Loucy (cell line): ENCODE measurements around the gene LTB4R2.

Experiments used
- H2AFZ ChIP-seq: fragments of 200-600 bp; sonication (generic); 2 replicates; pipeline ENCODE4 v1.6.0; 2016; ENCODE audit warnings: antibody characterized with exemption, mild to moderate bottlenecking, low read length, moderate library complexity
- H3F3A ChIP-seq: fragments of 200-600 bp; 2 replicates; pipeline ENCODE4 v1.6.0; 2016; ENCODE audit warnings: antibody characterized with exemption, low read depth, mild to moderate bottlenecking
- H3K27me3 ChIP-seq: fragments of 200-600 bp; sonication (generic); 2 replicates; pipeline ENCODE4 v1.6.1; 2014; ENCODE audit warnings: low read length, mild to moderate bottlenecking; ENCODE audit not compliant: insufficient read depth, poor library complexity, severe bottlenecking
- H3K36me3 ChIP-seq: fragments of 200-600 bp; sonication (generic); 2 replicates; pipeline ENCODE4 v1.6.1; 2016; ENCODE audit warnings: low read length; ENCODE audit not compliant: insufficient read depth
- H3K4me1 ChIP-seq: fragments of 200-600 bp; sonication (generic); 2 replicates; pipeline ENCODE4 v1.5.1; 2014; ENCODE audit warnings: low read length, mild to moderate bottlenecking; ENCODE audit not compliant: insufficient read depth, poor library complexity, severe bottlenecking
- H3K4me2 ChIP-seq: fragments of 200-600 bp; sonication (generic); 2 replicates; pipeline ENCODE4 v1.6.0; 2014; ENCODE audit warnings: antibody characterized with exemption, low read length, low read depth, mild to moderate bottlenecking; ENCODE audit not compliant: poor library complexity, severe bottlenecking
- H3K4me3 ChIP-seq: fragments of 200-600 bp; sonication (generic); 2 replicates; pipeline ENCODE4 v1.5.1; 2014; ENCODE audit warnings: low read length, mild to moderate bottlenecking, mixed read lengths; ENCODE audit not compliant: poor library complexity, severe bottlenecking
- H3K79me2 ChIP-seq: fragments of 200-600 bp; sonication (generic); 2 replicates; pipeline ENCODE4 v1.6.1; 2014; ENCODE audit warnings: low read length; ENCODE audit not compliant: insufficient read depth
- H3K9ac ChIP-seq: fragments of 200-600 bp; sonication (generic); 2 replicates; pipeline ENCODE4 v1.6.0; 2014; ENCODE audit warnings: mild to moderate bottlenecking, low read depth, low read length, moderate library complexity; ENCODE audit not compliant: poor library complexity, severe bottlenecking
- H3K9me2 ChIP-seq: fragments of 200-600 bp; sonication (generic); replicated peaks from 2 replicates; pipeline ENCODE4 v1.6.1; 2016; ENCODE audit warnings: low read depth, low read length, mixed read lengths
- H3K9me3 ChIP-seq: fragments of 200-600 bp; sonication (generic); 2 replicates; pipeline ENCODE4 v1.6.1; 2014; ENCODE audit warnings: mild to moderate bottlenecking, antibody characterized with exemption, low read length, low read depth; ENCODE audit not compliant: insufficient read depth
- H4K20me1 ChIP-seq: fragments of 200-600 bp; sonication (generic); 2 replicates; pipeline ENCODE4 v1.6.0; 2014; ENCODE audit warnings: antibody characterized with exemption, low read length, mild to moderate bottlenecking; ENCODE audit not compliant: insufficient read depth, poor library complexity, severe bottlenecking
- EZH2phosphoT487 ChIP-seq: fragments of 200-600 bp; IDR thresholded peaks from 2 replicates; pipeline ENCODE4 v1.6.1; 2018; ENCODE audit warnings: antibody characterized with exemption, mild to moderate bottlenecking, moderate library complexity, borderline replicate concordance
- TF ChIP-seq, protein P1 (sequence below): fragments of 200-600 bp; sonication (generic); conservative IDR thresholded peaks from 2 replicates; pipeline ENCODE4 v1.5.1; 2014; ENCODE audit warnings: mild to moderate bottlenecking, antibody characterized with exemption, low read length

LTB4R2 gene

DNA sequence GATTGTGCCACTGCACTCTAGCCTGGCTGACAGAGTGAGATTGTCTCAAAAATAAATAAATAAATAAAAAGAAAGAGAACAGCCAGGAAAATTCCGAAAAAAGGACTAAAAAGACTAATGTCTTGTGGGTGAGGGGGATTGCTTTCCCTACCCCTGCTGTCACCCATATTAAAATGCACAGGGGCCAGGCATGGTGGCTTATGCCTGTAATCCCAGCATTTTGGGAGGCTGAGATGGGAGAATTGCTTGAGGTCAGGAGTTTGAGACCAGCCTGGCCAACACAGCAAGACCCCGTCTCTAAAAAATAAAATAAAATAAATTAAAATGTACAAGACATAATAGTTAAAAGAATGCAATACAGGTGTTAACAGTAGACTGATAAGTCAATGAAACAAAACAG lies 16.4 kb upstream of the LTB4R2 start:
- H3K9me2 ChIP-seq: no peaks in the 10 kb centered on the region
- no peak overlapping the region for H2AFZ ChIP-seq
- H3K27me3 ChIP-seq: no peaks in the 10 kb centered on the region
- H3K4me2 ChIP-seq: no peak overlapping the region
- H4K20me1 ChIP-seq: no peaks in the 10 kb centered on the region
- no peak overlapping the region for H3K4me3 ChIP-seq
- H3K9me3 ChIP-seq: no peaks in the 10 kb centered on the region
- H3K9ac ChIP-seq: no peak overlapping the region
- no peaks in the 10 kb centered on the region for H3K79me2 ChIP-seq
- H3F3A ChIP-seq: no peaks in the 10 kb centered on the region
- H3K4me1 ChIP-seq: peaks cover 9% of the 10 kb centered on the region
- H3K36me3 ChIP-seq: peaks cover 4% of the 10 kb centered on the region; the same call in 1 of the 2 replicates
- TF ChIP-seq EZH2phosphoT487: no peak
- TF ChIP-seq, protein P1, sequence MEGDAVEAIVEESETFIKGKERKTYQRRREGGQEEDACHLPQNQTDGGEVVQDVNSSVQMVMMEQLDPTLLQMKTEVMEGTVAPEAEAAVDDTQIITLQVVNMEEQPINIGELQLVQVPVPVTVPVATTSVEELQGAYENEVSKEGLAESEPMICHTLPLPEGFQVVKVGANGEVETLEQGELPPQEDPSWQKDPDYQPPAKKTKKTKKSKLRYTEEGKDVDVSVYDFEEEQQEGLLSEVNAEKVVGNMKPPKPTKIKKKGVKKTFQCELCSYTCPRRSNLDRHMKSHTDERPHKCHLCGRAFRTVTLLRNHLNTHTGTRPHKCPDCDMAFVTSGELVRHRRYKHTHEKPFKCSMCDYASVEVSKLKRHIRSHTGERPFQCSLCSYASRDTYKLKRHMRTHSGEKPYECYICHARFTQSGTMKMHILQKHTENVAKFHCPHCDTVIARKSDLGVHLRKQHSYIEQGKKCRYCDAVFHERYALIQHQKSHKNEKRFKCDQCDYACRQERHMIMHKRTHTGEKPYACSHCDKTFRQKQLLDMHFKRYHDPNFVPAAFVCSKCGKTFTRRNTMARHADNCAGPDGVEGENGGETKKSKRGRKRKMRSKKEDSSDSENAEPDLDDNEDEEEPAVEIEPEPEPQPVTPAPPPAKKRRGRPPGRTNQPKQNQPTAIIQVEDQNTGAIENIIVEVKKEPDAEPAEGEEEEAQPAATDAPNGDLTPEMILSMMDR: no peak

DNA sequence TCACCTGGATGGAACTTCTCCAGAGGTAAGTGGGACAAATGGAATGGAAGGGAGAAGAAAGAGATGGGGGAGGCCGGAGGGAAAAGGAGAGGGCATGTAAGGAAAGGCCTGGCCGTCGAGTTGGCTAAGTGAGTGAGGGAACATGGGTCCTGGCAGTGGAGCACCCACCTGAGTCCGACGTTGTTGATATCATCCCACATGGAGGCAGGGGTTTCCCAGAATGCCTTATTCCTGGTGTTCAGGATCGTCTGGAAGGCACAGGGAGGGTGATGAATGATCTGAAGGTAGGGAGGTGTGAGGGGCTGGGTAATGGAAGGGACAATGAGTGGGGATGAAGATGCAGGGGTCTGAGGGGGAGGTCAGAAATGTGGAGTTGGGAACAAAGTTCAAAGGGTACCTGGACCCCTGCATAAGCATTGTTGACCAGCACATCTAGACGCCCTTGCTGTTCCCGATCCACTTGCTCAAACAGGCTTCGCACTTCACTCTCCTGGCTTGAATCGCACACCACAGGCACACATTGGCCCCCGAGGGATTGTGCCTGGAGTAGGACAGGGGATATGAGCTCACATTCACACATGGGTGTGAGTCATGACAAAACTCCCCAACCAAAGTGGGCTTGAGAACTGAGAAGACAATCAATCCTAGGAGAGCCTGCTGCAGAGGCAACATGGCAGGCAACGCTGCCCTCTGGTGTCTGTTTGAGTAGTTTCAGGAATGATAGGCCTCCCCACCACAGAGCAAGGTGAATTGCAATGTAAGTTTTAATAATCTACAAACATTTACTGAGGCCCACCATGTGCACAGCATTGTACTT lies 13.4 kb upstream of the LTB4R2 start:
- no peak overlapping the region for H2AFZ ChIP-seq

DNA sequence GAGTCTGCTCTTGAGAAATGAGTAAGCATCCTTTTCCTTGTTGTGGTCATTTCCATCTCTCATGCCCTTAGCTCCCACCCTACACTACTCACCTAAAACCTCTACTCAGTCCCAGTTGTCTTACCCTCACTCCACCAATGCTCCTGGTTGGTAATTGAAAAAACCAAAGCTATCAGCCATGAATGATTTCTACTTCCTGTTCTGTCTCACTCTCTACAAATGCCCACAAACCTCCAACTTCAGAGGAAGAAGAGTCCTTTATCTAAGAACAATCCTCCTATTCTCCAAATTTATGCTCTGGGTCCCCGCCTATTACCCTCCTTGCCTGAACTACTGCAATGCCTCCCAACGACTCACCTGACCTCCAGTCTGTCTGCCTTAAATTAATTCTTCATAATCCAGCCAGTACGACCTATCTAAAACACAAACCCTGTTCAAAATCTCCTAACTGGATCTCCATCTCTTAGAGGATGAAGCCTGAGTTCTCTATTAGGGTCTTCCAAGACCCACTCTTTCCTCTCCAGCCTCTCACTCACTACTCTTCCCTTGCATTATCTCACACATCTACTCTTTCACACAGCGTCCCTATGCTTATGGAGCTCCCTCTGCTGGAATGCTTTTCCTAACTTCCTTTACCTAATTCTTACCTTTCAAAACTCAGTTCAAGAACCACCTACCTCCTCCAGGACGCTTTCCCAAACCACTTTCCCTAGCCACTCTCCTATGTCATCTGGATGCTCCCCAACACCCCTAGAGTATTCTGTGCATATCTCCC lies 12.6 kb upstream of the LTB4R2 start:
- Histone ChIP-seq H3K79me2 (peaks cover 24% of the 10 kb centered on the region), H3F3A (no peaks in the 10 kb centered on the region), H3K4me2 (peak overlapping the region; percentile 44), H3K36me3 (peaks cover 7% of the 10 kb centered on the region; the same call in 1 of the 2 replicates), H3K9me2 (no peaks in the 10 kb centered on the region), H3K9me3 (no peaks in the 10 kb centered on the region), H3K4me1 (peaks cover 41% of the 10 kb centered on the region), H3K9ac (peak overlapping the region; percentile 21), H3K4me3 (no peak overlapping the region), H4K20me1 (peaks cover 10% of the 10 kb centered on the region), H3K27me3 (no peaks in the 10 kb centered on the region), H2AFZ (no peak overlapping the region)
- TF ChIP-seq EZH2phosphoT487: no peak
- TF ChIP-seq, protein P1: peak; percentile 44

More for the DNA sequence above, 13.4 kb upstream of the LTB4R2 start:
- no peaks in the 10 kb centered on the region for H3F3A ChIP-seq
- peaks cover 33% of the 10 kb centered on the region for H3K4me1 ChIP-seq
- TF ChIP-seq, protein P1: peak; percentile 81
- no peak for TF ChIP-seq EZH2phosphoT487
- H3K27me3 ChIP-seq: no peaks in the 10 kb centered on the region
- no peaks in the 10 kb centered on the region for H3K9me2 ChIP-seq
- H3K4me2 ChIP-seq: peak overlapping the region; percentile 44
- H3K9ac ChIP-seq: no peak overlapping the region
- peaks cover 19% of the 10 kb centered on the region for H3K79me2 ChIP-seq
- H3K9me3 ChIP-seq: no peaks in the 10 kb centered on the region
- peaks cover 10% of the 10 kb centered on the region for H4K20me1 ChIP-seq
- H3K4me3 ChIP-seq: no peak overlapping the region
- H3K36me3 ChIP-seq: no peaks in the 10 kb centered on the region; the same call in 1 of the 2 replicates
